Immature natural killer cell (primary cell): ENCODE data around the gene PHKG2. TPM values are rescaled to one million over a fixed set of nuclear protein-coding genes. Genes with fewer than 3 reads are reported as not detected.

Experiments used
- DNase-seq, 3 donors: peaks; one replicate each; pipeline ENCODE4 v3.0.0; 2022; ENCODE audit warnings: mixed read lengths in 1 of 3
- H3K27ac Mint-ChIP-seq, 6 donors: one replicate each; pipeline ENCODE4 v1.8.0; 2020; ENCODE audit warnings: mixed read lengths in 6 of 6, mild to moderate bottlenecking in 5 of 6, inconsistent platforms in 4 of 6, moderate library complexity in 3 of 6
- H3K27me3 Mint-ChIP-seq, 3 donors: one replicate each; pipeline ENCODE4 v1.8.0; 2020 to 2021; ENCODE audit warnings: low read depth in 3 of 3, mild to moderate bottlenecking in 3 of 3, mixed read lengths in 3 of 3, moderate library complexity in 3 of 3, inconsistent platforms in 1 of 3
- H3K36me3 Mint-ChIP-seq, 3 donors: one replicate each; pipeline ENCODE4 v1.8.0; 2020; ENCODE audit warnings: mixed read lengths in 3 of 3, inconsistent platforms in 2 of 3, mild to moderate bottlenecking in 2 of 3
- H3K4me1 Mint-ChIP-seq, 2 donors: one replicate each; pipeline ENCODE4 v1.8.0; 2020; ENCODE audit warnings: inconsistent platforms in 2 of 2, mild to moderate bottlenecking in 2 of 2, mixed read lengths in 2 of 2, moderate library complexity in 1 of 2
- H3K4me3 Mint-ChIP-seq, 5 donors: one replicate each; pipeline ENCODE4 v1.8.0; 2020; ENCODE audit warnings: mild to moderate bottlenecking in 5 of 5, mixed read lengths in 5 of 5, inconsistent platforms in 3 of 5, moderate library complexity in 3 of 5
- H3K9me3 Mint-ChIP-seq, 6 donors: one replicate each; pipeline ENCODE4 v1.8.0; 2020; ENCODE audit warnings: mild to moderate bottlenecking in 6 of 6, mixed read lengths in 6 of 6, inconsistent platforms in 4 of 6, moderate library complexity in 3 of 6
- polyA plus RNA-seq, 3 donors: library from polyadenylated mRNA; unstranded; fragments of 300-500 nt; fragmentation: Illumina TruSeq; gene quantifications; one replicate each; pipeline ENCODE4 v1.2.3, GENCODE V29; 2021

PHKG2 gene
- polyA plus RNA-seq, 3 donors from 2014 or later, result 49.2 to 91.0 (median 62.7) TPM

DNA sequence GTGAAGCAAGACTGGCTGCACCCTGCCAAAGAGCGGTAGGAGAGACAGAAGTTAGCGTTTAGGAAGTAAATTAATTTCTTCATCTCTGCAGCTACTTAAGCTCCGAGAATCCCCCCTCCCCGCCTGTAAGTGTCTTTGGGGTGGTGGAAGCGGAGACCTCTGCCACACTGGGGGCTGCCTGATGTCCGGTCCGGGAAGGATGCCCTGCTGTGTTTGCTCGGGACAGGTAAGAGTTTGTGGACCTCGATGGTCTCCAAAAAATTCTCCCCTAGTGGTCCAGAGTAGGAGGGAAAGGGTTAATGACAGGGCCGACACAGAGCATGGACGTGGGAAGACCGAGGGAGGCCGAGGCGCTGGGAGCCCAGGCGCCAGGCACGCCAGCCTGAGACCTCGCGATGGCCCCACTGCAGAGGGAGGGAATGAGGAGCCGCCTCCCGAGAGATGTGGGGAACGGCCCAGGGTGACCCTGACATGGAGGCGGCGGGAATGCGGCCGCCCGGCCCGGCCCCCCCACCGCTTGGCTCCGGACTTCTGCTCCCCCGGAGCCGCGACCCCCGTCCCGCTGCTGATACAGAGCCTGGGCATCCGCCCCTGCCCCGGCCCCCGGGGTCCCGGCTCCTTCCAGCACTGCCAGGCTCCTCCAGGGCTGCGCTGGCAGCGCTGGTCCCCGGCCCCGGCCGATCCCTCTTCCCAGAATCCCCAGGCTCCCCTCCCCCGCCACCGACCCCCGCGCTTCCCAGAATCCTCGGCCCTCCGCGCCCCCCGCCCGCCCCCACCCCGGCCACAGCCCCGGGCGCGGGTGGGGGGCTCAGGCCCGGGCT lies 38.1 kb downstream of the PHKG2 start:
- Mint-ChIP-seq H3K4me1 (peaks cover 14 to 17% of the 10 kb centered on the region in 2 donors), H3K4me3 (peak overlapping the region; percentile 56 to 80 (median 72)), H3K36me3 (peaks cover 0 to 8% (median 0%) of the 10 kb centered on the region in 3 donors), H3K9me3 (no peaks in the 10 kb centered on the region), H3K27me3 (peaks cover 1 to 12% (median 7%) of the 10 kb centered on the region in 3 donors), H3K27ac (peak overlapping the region in 1 of 6 donors; percentile 69)
- no peak for DNase-seq

DNA sequence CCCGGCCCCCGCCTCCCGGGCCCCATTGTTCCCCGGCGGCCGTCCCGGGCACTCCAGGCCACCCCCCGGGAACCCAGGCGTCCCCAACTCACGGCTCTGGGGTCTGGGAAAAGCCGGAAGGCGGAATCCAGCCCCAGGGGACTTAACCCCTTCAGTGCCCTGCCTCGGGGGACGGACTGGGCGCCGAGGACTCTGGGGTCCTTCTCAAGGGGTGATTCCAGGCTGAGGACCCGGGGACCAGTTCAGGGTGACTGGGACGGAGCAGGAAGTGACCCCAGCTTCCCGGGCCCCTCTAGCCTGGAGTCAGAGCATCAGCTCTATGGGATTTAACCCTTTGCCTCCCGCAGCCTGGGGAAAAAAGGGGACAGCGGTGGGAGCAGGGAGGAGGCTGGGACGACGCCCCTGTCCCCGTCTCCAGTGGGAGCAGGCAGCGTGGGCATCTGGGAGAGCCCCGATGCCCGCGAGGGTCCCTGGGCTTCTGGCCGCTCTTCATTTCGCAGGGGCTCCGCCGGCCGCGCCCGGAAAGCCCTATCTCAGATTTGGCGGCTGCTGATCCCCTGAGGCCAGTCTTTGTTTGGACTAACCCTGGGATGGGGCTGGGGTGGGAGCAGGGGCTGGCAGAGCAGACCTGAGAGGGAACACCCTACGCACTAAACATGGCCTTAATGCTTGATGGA lies 38.8 kb downstream of the PHKG2 start, which contains the start of gene ZNF629:
ZNF629 (minus strand) TSS at position 270 of the 677 bp plus-strand sequence. CDS start 2,723 bp downstream, outside the sequence.
- H3K36me3 Mint-ChIP-seq, result peaks cover 0 to 8% (median 0%) of the 10 kb centered on the region in 3 donors
- no peaks in the 10 kb centered on the region for H3K9me3 Mint-ChIP-seq
- H3K4me3 Mint-ChIP-seq, result peak within 1 kb of the TSS; percentile 68 to 85 (median 79)
- H3K27me3 Mint-ChIP-seq, result peaks cover 2 to 12% (median 7%) of the 10 kb centered on the region in 3 donors
- H3K4me1 Mint-ChIP-seq, result peaks cover 14 to 17% of the 10 kb centered on the region in 2 donors
- H3K27ac Mint-ChIP-seq, result peak within 1 kb of the TSS in 1 of 6 donors; percentile 69
- DNase-seq, result peak in 1 of 3 donors; percentile 36

DNA sequence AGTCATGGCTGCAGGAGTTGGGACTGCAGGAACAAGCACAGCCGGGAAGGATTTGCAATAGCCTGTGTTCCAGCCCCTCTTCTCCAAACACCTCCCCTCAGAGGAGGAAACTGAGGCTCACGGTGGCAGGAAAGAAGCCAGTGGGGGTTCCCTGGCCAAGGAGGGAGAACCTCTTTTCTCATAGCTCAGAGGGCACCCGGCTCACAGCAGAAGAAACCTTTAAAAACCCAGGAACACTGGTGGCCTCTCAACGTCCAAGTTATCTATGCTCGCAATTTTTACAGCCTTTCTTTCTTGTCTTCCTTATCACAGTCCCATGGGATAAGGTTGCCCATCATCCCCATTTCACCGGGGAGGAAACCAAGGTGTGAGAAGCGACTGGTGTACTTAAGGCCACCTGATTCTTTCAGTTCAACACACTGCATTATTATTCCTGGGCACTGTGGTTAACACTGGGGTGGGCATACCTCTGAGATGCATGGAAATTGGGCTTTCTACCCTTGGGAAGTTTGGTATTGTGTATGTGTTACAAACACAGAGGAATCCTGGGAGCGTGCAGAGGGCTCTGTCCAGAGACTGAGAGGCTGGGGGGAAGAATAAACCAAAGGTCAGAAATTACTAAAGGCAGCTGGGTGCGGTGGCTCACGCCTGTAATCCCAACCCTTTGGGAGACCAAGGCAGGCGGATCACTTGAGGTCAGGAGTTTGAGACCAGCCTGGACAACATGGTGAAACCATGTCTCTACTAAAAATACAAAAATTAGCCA lies 39.6 kb downstream of the PHKG2 start:
- peak overlapping the region; percentile 62 to 85 (median 79) for H3K4me3 Mint-ChIP-seq
- peaks cover 14 to 17% of the 10 kb centered on the region in 2 donors for H3K4me1 Mint-ChIP-seq
- peaks cover 0 to 8% (median 0%) of the 10 kb centered on the region in 3 donors for H3K36me3 Mint-ChIP-seq
- H3K9me3 Mint-ChIP-seq, result no peaks in the 10 kb centered on the region
- H3K27ac Mint-ChIP-seq, result no peak overlapping the region
- H3K27me3 Mint-ChIP-seq, result peaks cover 3 to 12% (median 7%) of the 10 kb centered on the region in 3 donors
- DNase-seq, result no peak

DNA sequence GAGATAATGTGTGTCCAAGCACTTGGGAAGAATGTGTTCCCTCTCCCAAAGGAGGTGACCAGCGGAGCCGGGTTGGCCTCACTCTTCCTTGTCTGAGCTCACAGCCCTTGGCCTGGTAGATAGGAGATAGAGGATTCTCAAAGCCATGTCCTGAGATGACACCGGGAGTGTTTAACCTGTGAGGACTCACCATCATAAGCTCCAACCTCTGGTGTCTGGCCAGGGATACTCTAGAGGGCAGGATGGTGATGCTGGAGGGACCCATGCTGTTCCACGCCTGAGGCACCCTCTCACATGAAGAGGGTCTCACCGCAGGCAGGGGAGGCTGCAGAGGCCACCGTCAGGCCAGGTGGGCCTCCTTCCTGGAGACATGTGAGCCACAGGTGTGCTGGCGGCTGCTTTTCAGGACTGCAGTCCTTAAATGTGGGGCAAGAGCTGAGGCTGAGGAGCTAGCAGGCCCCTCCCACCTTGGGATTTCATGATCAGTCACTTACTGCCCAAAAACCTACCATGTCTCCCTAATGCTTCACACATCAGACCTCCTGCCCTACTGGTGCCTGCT lies 45.4 kb downstream of the PHKG2 start:
- Mint-ChIP-seq H3K4me3 (no peak overlapping the region), H3K27ac (no peak overlapping the region), H3K4me1 (no peaks in the 10 kb centered on the region), H3K9me3 (no peaks in the 10 kb centered on the region), H3K36me3 (no peaks in the 10 kb centered on the region), H3K27me3 (peaks cover 0 to 3% (median 0%) of the 10 kb centered on the region in 3 donors)
- no peak for DNase-seq

DNA sequence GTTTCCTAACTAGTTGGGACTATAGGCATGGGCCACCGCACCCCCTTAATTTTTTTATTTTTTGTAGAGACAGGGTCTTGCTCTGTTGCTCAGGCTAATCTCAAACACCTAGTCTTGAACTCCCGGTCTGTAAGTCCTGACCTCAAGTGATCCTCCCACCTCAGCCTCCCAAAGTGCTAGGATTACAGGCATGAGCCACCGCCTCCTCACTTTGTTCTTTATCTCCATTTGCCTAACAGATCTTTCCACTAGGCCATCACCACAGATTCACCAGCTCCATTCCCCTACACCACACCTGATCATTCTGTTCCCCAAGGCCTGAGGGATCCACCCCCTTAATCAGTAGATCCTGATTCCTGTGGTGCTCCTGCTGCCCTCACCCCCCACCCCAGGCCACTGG lies 46.4 kb downstream of the PHKG2 start:
- H3K4me3 Mint-ChIP-seq, result no peak overlapping the region
- no peaks in the 10 kb centered on the region for H3K9me3 Mint-ChIP-seq
- no peaks in the 10 kb centered on the region for H3K36me3 Mint-ChIP-seq
- peaks cover 0 to 3% (median 0%) of the 10 kb centered on the region in 3 donors for H3K27me3 Mint-ChIP-seq
- no peak overlapping the region for H3K27ac Mint-ChIP-seq
- no peak for DNase-seq
- no peaks in the 10 kb centered on the region for H3K4me1 Mint-ChIP-seq

DNA sequence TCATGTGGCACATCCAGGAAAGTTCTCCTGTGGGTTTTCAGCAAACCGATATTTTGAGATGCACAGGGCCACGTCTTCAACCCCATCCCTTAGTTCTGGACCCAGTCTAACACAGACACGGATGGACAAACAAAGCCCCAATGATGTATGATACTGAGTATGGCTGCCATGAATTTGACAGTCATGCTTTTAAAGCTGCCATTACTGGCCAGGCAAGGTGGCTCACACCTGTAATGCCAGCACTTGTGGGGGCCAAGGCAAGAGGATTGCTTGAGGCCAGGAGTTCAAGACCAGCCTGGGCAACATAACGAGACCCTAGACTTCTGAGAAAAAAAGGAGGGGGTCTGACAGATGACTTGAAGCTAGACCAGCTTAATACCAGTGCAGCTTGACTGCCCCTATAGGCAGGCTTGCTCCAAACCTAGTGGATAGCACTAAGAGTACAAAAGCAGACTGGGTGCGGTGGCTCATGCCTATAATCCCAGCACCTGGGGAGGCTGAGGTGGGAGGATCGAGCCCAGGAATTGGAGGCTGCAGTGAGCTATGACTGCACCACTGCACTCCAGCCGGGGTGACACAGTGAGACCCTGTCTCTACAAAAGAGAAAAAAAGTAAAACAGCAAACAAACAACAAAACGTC lies 49.6 kb downstream of the PHKG2 start:
- peaks cover 0 to 2% (median 0%) of the 10 kb centered on the region in 3 donors for H3K27me3 Mint-ChIP-seq
- H3K9me3 Mint-ChIP-seq, result no peaks in the 10 kb centered on the region
- H3K27ac Mint-ChIP-seq, result peak overlapping the region in 1 of 6 donors; percentile 10
- no peak overlapping the region for H3K4me3 Mint-ChIP-seq
- DNase-seq, result no peak
- peaks cover 0 to 4% (median 0%) of the 10 kb centered on the region in 3 donors for H3K36me3 Mint-ChIP-seq
- H3K4me1 Mint-ChIP-seq, result no peaks in the 10 kb centered on the region

Other genes with a start within 250 kb of the PHKG2 start
- 1 to 10 TPM in 2 of 3 donors, under 1 TPM in 1; 0.15 to 1.7 (median 1.3) TPM for gene ZNF768, start 221.9 kb upstream of the PHKG2 start, polyA plus RNA-seq
- 10 to 100 TPM in 1 of 3 donors, 1 to 10 TPM in 2; 7.4 to 10.2 (median 8.3) TPM for gene ZNF747, start 213.6 kb upstream of the PHKG2 start, polyA plus RNA-seq
- 1 to 10 TPM; 1.3 to 6.3 (median 2.3) TPM for gene ZNF764, start 190.1 kb upstream of the PHKG2 start, polyA plus RNA-seq
- 10 to 100 TPM; 31.9 to 39.0 (median 33.6) TPM for gene ZNF688, start 176.7 kb upstream of the PHKG2 start, polyA plus RNA-seq
- gene ZNF785, start 162.7 kb upstream of the PHKG2 start, polyA plus RNA-seq, result 1 to 10 TPM; 1.2 to 3.3 (median 1.9) TPM
- gene ZNF689, start 138.0 kb upstream of the PHKG2 start, polyA plus RNA-seq, result 10 to 100 TPM in 1 of 3 donors, 1 to 10 TPM in 2; 7.5 to 14.7 (median 8.4) TPM
- 10 to 100 TPM; 10.6 to 29.5 (median 12.9) TPM for gene PRR14, start 97.5 kb upstream of the PHKG2 start, polyA plus RNA-seq
- 1 to 10 TPM in 2 of 3 donors, under 1 TPM in 1; 0.06 to 5.5 (median 1.9) TPM for gene FBRS, start 90.0 kb upstream of the PHKG2 start, polyA plus RNA-seq
- 10 to 100 TPM in 1 of 3 donors, 1 to 10 TPM in 2; 1.9 to 38.9 (median 2.8) TPM for gene SRCAP, start 49.3 kb upstream of the PHKG2 start, polyA plus RNA-seq
- gene CFAP119, start 13.6 kb downstream of the PHKG2 start, polyA plus RNA-seq, result 1 to 10 TPM in 1 of 3 donors, under 1 TPM in 1, not detected in 1; 0.76 to 1.0 TPM
- gene RNF40, start 13.9 kb downstream of the PHKG2 start, polyA plus RNA-seq, result 10 to 100 TPM; 19.3 to 87.3 (median 24.6) TPM
- 1 to 10 TPM in 1 of 3 donors, under 1 TPM in 2; 0.09 to 1.1 (median 0.16) TPM for gene ZNF629, start 38.8 kb downstream of the PHKG2 start, polyA plus RNA-seq
- gene BCL7C, start 145.7 kb downstream of the PHKG2 start, polyA plus RNA-seq, result 10 to 100 TPM; 44.5 to 80.0 (median 60.7) TPM
- gene CTF1, start 148.2 kb downstream of the PHKG2 start, polyA plus RNA-seq, result not detected
- 1 to 10 TPM in 1 of 3 donors, under 1 TPM in 2; 0.18 to 1.1 (median 0.22) TPM for gene FBXL19, start 175.1 kb downstream of the PHKG2 start, polyA plus RNA-seq
- gene ORAI3, start 200.6 kb downstream of the PHKG2 start, polyA plus RNA-seq, result 10 to 100 TPM; 31.4 to 50.0 (median 40.3) TPM
- gene SETD1A, start 209.3 kb downstream of the PHKG2 start, polyA plus RNA-seq, result 1 to 10 TPM in 2 of 3 donors, not detected in 1; 1.8 to 2.4 TPM
- not detected for gene HSD3B7, start 236.8 kb downstream of the PHKG2 start, polyA plus RNA-seq